ENCODE measurements around the gene TRPM6.

DNA sequence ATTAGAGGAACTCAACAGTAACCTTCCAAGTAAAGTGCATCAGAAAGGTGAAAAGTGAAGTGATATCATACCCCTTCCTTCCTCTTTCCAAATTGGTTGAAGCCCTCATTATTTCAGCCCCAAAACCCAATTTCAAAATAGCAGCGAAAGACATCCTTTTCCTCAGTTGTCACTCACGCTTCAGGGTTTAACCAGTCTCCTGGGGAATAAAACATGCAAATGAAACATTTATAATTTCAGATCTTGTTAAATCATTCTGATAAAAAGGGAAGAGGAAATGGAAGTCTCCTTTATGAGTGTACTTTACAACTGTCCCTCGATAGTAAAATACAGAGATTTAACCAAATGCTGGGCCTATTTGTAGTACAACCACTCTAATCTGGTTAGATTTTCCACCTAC is 22.5 kb downstream of the TRPM6 start:
- TF ChIP-seq, protein P1, sequence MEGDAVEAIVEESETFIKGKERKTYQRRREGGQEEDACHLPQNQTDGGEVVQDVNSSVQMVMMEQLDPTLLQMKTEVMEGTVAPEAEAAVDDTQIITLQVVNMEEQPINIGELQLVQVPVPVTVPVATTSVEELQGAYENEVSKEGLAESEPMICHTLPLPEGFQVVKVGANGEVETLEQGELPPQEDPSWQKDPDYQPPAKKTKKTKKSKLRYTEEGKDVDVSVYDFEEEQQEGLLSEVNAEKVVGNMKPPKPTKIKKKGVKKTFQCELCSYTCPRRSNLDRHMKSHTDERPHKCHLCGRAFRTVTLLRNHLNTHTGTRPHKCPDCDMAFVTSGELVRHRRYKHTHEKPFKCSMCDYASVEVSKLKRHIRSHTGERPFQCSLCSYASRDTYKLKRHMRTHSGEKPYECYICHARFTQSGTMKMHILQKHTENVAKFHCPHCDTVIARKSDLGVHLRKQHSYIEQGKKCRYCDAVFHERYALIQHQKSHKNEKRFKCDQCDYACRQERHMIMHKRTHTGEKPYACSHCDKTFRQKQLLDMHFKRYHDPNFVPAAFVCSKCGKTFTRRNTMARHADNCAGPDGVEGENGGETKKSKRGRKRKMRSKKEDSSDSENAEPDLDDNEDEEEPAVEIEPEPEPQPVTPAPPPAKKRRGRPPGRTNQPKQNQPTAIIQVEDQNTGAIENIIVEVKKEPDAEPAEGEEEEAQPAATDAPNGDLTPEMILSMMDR (IDR thresholded peaks at IDR 0.05; ENCODE audit: low read length): no peak
- no peak for TF ChIP-seq EZH2 (optimal IDR thresholded peaks at IDR 0.05; ENCODE audit: low read depth, low read length)
